Prostate gland (tissue), 2 donors: Measurements from ENCODE around the gene SLC6A7.
"Not testable (repeated sequence)": the region's sequence is repeated elsewhere in the genome, so short reads cannot be mapped to it uniquely, and the experiment has no call there.

Experiments
- POLR2A ChIP-seq: fragments of 450-650 bp; IDR thresholded peaks from one replicate; pipeline ENCODE4 v1.6.1; 2016; ENCODE audit warnings: antibody characterized with exemption, mild to moderate bottlenecking
- TF ChIP-seq, protein P1 (sequence below), 4 experiments: fragments of 200-600 bp in 2 of 4; fragments of 450-650 bp in 2 of 4; sonication (generic) in 2 of 4; IDR thresholded peaks; 1 replicate in 3 of 4; 2 replicates in 1 of 4; pipeline ENCODE4 v1.5.1; 2016 to 2019; ENCODE audit warnings: antibody characterized with exemption in 4 of 4, mild to moderate bottlenecking in 2 of 4, moderate library complexity in 2 of 4

DNA sequence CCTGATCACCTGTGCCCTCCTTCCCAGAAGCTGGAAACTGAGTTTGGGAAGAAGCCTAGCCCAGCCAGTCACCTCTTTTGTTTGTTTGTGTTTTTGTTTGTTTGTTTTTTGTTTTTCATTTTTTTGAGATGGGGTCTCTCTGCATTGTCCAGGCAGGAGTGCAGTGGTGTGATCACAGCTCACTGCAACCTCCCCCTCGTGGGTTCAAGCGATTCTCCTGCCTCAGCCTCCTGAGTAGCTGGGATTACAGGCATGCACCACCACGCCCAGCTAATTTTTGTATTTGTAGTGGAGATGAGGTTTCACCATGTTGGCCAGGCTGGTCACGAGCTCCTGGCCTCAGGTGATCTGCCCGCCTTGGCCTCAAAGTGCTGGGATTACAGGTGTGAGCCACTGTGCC lies 43.8 kb downstream of the SLC6A7 start:
- TF ChIP-seq, protein P1, sequence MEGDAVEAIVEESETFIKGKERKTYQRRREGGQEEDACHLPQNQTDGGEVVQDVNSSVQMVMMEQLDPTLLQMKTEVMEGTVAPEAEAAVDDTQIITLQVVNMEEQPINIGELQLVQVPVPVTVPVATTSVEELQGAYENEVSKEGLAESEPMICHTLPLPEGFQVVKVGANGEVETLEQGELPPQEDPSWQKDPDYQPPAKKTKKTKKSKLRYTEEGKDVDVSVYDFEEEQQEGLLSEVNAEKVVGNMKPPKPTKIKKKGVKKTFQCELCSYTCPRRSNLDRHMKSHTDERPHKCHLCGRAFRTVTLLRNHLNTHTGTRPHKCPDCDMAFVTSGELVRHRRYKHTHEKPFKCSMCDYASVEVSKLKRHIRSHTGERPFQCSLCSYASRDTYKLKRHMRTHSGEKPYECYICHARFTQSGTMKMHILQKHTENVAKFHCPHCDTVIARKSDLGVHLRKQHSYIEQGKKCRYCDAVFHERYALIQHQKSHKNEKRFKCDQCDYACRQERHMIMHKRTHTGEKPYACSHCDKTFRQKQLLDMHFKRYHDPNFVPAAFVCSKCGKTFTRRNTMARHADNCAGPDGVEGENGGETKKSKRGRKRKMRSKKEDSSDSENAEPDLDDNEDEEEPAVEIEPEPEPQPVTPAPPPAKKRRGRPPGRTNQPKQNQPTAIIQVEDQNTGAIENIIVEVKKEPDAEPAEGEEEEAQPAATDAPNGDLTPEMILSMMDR (IDR thresholded peaks at IDR 0.05), result not testable (repeated sequence)
- not testable (repeated sequence) for TF ChIP-seq POLR2A
